T-helper 2 cell treated with Interferon-gamma antibody and Interleukin-4, amounts not matched to agents 5 μg/mL and 100 μg/mL, for 36 hours (primary cell): Measurements from ENCODE around the gene FCER2.

Experiments used
- DNase-seq: peaks from one replicate; pipeline ENCODE4 v3.0.0; 2021; ENCODE audit warnings: low spot score
- H3K27ac Mint-ChIP-seq: one replicate; pipeline ENCODE4 v1.8.0; 2021; ENCODE audit warnings: mild to moderate bottlenecking, mixed read lengths
- H3K27me3 Mint-ChIP-seq: one replicate; pipeline ENCODE4 v1.8.0; 2021; ENCODE audit warnings: low read depth, mixed read lengths
- H3K36me3 Mint-ChIP-seq: one replicate; pipeline ENCODE4 v1.8.0; 2021; ENCODE audit warnings: low read depth, mixed read lengths
- H3K4me1 Mint-ChIP-seq: one replicate; pipeline ENCODE4 v1.8.0; 2021; ENCODE audit warnings: low read depth, mixed read lengths
- H3K4me3 Mint-ChIP-seq: one replicate; pipeline ENCODE4 v1.8.0; 2022; ENCODE audit warnings: mild to moderate bottlenecking, moderate library complexity, mixed read lengths
- H3K9me3 Mint-ChIP-seq: one replicate; pipeline ENCODE4 v1.8.0; 2021; ENCODE audit warnings: mixed read lengths

The FCER2 gene

GRCh38 chr19:7739801-7740681 lies 38.1 kb upstream of the FCER2 start:
- Mint-ChIP-seq H3K9me3 (no peaks in the 10 kb centered on the region), H3K4me3 (no peak overlapping the region), H3K27ac (no peak overlapping the region), H3K27me3 (peaks cover 11% of the 10 kb centered on the region), H3K36me3 (no peaks in the 10 kb centered on the region), H3K4me1 (no peaks in the 10 kb centered on the region)
- no peak for DNase-seq

- Mint-ChIP-seq H3K9me3 (no peaks in the 10 kb centered on the region), H3K36me3 (no peaks in the 10 kb centered on the region), H3K27me3 (peaks cover 16% of the 10 kb centered on the region), H3K4me1 (no peaks in the 10 kb centered on the region), H3K27ac (no peak overlapping the region), H3K4me3 (no peak overlapping the region)
- no peak for DNase-seq
These were observed 37.4 kb upstream of the FCER2 start for GRCh38 chr19:7739211-7739755.

DNA sequence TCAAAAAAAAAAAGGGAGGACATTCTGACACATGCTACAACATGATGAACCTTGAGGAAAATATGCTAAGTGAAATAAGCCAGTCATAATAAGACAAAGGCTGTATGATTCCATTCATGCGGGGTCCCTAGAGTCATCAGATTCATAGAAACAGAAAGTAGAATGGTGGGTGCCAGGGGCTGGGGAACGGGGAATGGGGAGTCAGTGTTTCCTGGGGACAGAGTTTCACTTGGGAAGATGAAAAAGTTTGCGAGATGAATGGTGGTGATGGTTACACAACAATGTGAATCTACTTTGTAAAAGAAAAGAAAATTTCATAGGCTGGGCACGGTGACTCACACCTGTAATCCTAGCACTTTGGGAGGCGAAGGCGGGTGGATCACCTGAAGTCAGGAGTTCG lies 36.1 kb upstream of the FCER2 start:
- Mint-ChIP-seq H3K4me3 (no peak overlapping the region), H3K4me1 (no peaks in the 10 kb centered on the region), H3K27me3 (peaks cover 17% of the 10 kb centered on the region), H3K9me3 (no peaks in the 10 kb centered on the region), H3K36me3 (no peaks in the 10 kb centered on the region), H3K27ac (no peak overlapping the region)
- no peak for DNase-seq

DNA sequence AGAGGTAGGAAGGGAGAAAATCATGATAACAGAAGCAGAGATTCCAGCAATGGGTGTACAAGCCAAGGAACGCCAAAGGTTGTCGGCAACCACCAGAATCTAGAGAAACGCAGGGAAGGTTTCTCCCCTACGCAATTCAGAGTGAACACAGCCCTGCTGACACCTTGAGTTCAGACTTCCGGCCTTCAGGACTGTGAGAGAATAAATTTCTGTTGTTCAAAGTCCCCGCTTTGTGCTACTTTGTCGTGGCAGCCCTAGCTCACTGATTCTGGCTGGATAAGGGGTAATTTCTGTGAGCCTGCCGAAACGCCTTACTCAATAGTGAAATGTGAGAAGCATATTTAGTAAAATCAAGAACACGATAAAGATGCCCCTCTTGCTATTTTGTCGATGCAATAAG lies 35.3 kb upstream of the FCER2 start:
- no peaks in the 10 kb centered on the region for H3K36me3 Mint-ChIP-seq
- H3K27ac Mint-ChIP-seq, result no peak overlapping the region
- no peak overlapping the region for H3K4me3 Mint-ChIP-seq
- DNase-seq, result no peak
- peaks cover 17% of the 10 kb centered on the region for H3K27me3 Mint-ChIP-seq
- no peaks in the 10 kb centered on the region for H3K9me3 Mint-ChIP-seq
- H3K4me1 Mint-ChIP-seq, result no peaks in the 10 kb centered on the region

DNA sequence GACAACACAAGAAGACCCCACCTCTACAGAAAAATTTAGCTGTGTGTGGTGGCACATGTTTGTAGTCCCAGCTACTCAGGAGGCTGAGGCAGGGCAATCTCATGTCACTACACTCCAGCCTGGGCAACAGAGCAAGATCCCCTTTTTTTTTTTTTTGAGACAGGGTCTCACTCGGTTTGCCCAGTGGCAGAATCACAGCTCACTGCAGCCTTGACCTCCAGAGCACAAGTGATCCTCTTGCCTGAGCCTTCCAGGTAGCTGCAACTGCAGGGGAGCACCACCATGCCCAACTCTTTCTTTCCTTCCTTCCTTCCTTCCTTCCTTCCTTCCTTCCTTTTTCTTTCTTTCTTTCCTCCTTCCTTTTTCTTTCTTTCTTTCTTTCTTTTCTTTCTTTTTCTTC lies 34.2 kb upstream of the FCER2 start:
- no peak for DNase-seq
- no peaks in the 10 kb centered on the region for H3K4me1 Mint-ChIP-seq
- no peak overlapping the region for H3K27ac Mint-ChIP-seq
- peaks cover 26% of the 10 kb centered on the region for H3K27me3 Mint-ChIP-seq
- H3K4me3 Mint-ChIP-seq, result no peak overlapping the region
- no peaks in the 10 kb centered on the region for H3K9me3 Mint-ChIP-seq
- no peaks in the 10 kb centered on the region for H3K36me3 Mint-ChIP-seq

GRCh38 chr19:7734220-7735203 lies 32.6 kb upstream of the FCER2 start:
- Mint-ChIP-seq H3K27ac (no peak overlapping the region), H3K36me3 (no peaks in the 10 kb centered on the region), H3K27me3 (peaks cover 32% of the 10 kb centered on the region), H3K4me3 (no peak overlapping the region), H3K4me1 (no peaks in the 10 kb centered on the region), H3K9me3 (no peaks in the 10 kb centered on the region)
- no peak for DNase-seq

- DNase-seq, result no peak
- no peaks in the 10 kb centered on the region for H3K36me3 Mint-ChIP-seq
- H3K27me3 Mint-ChIP-seq, result peaks cover 43% of the 10 kb centered on the region
- no peaks in the 10 kb centered on the region for H3K4me1 Mint-ChIP-seq
- H3K27ac Mint-ChIP-seq, result no peak overlapping the region
- H3K9me3 Mint-ChIP-seq, result no peaks in the 10 kb centered on the region
- H3K4me3 Mint-ChIP-seq, result no peak overlapping the region
These were observed 31.4 kb upstream of the FCER2 start for GRCh38 chr19:7733376-7733775.

GRCh38 chr19:7732045-7732444 lies 30.1 kb upstream of the FCER2 start, which contains the start of gene CLEC4G:
Gene CLEC4G, minus strand, starts transcription at chr19:7732110. Its CDS starts 8 bp downstream, at chr19:7732102.
- DNase-seq, result no peak
- H3K4me1 Mint-ChIP-seq, result no peaks in the 10 kb centered on the region
- no peaks in the 10 kb centered on the region for H3K9me3 Mint-ChIP-seq
- H3K27me3 Mint-ChIP-seq, result peaks cover 50% of the 10 kb centered on the region
- no peaks in the 10 kb centered on the region for H3K36me3 Mint-ChIP-seq
- H3K4me3 Mint-ChIP-seq, result no peak within 1 kb of the TSS
- no peak within 1 kb of the TSS for H3K27ac Mint-ChIP-seq

DNA sequence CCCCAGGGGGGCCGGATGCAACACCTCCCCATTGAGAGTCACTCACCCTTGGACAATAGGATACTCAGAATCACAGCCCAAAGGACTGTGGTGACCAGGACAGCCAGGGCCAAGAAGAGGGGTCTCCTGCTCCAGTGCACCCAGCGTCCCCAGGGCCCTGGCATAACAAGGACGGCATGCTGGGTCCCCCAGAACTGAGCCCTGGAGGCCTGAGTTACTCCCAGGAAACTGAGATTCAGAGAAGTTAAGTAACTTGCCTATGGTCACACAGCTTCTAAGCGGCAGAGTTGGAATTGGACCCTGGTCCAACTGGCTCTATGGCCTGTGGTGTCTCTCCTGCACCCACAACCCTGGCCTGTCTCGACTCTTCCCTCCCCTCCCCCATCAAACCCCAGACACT lies 29.7 kb upstream of the FCER2 start:
- Mint-ChIP-seq H3K27me3 (peaks cover 50% of the 10 kb centered on the region), H3K4me3 (no peak overlapping the region), H3K27ac (no peak overlapping the region), H3K36me3 (no peaks in the 10 kb centered on the region), H3K9me3 (no peaks in the 10 kb centered on the region), H3K4me1 (no peaks in the 10 kb centered on the region)
- no peak for DNase-seq

GRCh38 chr19:7731218-7731595 lies 29.3 kb upstream of the FCER2 start:
- H3K4me1 Mint-ChIP-seq, result no peaks in the 10 kb centered on the region
- H3K36me3 Mint-ChIP-seq, result no peaks in the 10 kb centered on the region
- no peaks in the 10 kb centered on the region for H3K9me3 Mint-ChIP-seq
- H3K27ac Mint-ChIP-seq, result no peak overlapping the region
- DNase-seq, result no peak
- H3K4me3 Mint-ChIP-seq, result no peak overlapping the region
- H3K27me3 Mint-ChIP-seq, result peaks cover 50% of the 10 kb centered on the region

- Mint-ChIP-seq H3K4me1 (no peaks in the 10 kb centered on the region), H3K4me3 (no peak overlapping the region), H3K27me3 (peaks cover 49% of the 10 kb centered on the region)
These were observed 28.6 kb upstream of the FCER2 start for GRCh38 chr19:7730286-7731217.

GRCh38 chr19:7729831-7730285 lies 27.9 kb upstream of the FCER2 start:
- no peak overlapping the region for H3K4me3 Mint-ChIP-seq
- no peak overlapping the region for H3K27ac Mint-ChIP-seq
- no peak for DNase-seq
- H3K27me3 Mint-ChIP-seq, result peaks cover 44% of the 10 kb centered on the region
- H3K9me3 Mint-ChIP-seq, result no peaks in the 10 kb centered on the region
- H3K36me3 Mint-ChIP-seq, result no peaks in the 10 kb centered on the region
- H3K4me1 Mint-ChIP-seq, result no peaks in the 10 kb centered on the region

More at GRCh38 chr19:7730286-7731217, 28.6 kb upstream of the FCER2 start:
- no peak for DNase-seq
- no peak overlapping the region for H3K27ac Mint-ChIP-seq
- no peaks in the 10 kb centered on the region for H3K9me3 Mint-ChIP-seq
- H3K36me3 Mint-ChIP-seq, result no peaks in the 10 kb centered on the region

- no peaks in the 10 kb centered on the region for H3K36me3 Mint-ChIP-seq
- H3K4me3 Mint-ChIP-seq, result no peak overlapping the region
- no peak for DNase-seq
- no peaks in the 10 kb centered on the region for H3K4me1 Mint-ChIP-seq
- peaks cover 40% of the 10 kb centered on the region for H3K27me3 Mint-ChIP-seq
- no peak overlapping the region for H3K27ac Mint-ChIP-seq
- no peaks in the 10 kb centered on the region for H3K9me3 Mint-ChIP-seq
These were observed 27.3 kb upstream of the FCER2 start for GRCh38 chr19:7729211-7729610.
